ENCODE data around the gene SKA1.

DNA sequence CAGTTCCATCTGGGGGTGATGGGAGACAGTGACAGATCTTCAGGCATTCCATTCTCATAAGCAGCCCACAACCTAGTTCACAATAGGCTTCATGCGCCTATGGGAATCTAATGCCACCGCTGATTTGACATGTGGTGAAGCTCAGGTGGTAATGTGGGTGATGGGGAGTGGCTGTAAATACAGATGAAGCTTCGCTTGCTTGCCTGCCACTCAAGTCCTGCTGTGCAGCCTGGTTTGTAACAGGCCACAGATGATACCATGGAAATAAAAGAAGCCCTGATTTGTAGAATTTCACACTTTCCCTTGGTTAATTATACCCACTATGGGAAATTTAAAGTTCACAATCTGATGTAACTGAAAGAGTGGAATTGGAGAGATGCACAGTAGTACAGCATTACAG, 46.9 kb upstream of the SKA1 start:
- TF ChIP-seq EZH2phosphoT487 (IDR thresholded peaks at IDR 0.05; ENCODE audit: low read depth, severe bottlenecking, unreplicated experiment) (no peak), EZH2 (IDR thresholded peaks at IDR 0.05; ENCODE audit: borderline replicate concordance) (no peak)

Measured in hepatocyte (in vitro differentiated cells).